HG03095 (cell line): Measurements from ENCODE around the gene HID1.
"Not testable (repeated sequence)": the region's sequence is repeated elsewhere in the genome, so short reads cannot be mapped to it uniquely, and the experiment has no call there.

ENCODE experiments used
- ATAC-seq: cut with Tn5 transposase; IDR thresholded peaks from one replicate; pipeline ENCODE4 v1.9.1; 2021; ENCODE audit warnings: moderate library complexity; ENCODE audit not compliant: unreplicated experiment

Gene HID1, protein sequence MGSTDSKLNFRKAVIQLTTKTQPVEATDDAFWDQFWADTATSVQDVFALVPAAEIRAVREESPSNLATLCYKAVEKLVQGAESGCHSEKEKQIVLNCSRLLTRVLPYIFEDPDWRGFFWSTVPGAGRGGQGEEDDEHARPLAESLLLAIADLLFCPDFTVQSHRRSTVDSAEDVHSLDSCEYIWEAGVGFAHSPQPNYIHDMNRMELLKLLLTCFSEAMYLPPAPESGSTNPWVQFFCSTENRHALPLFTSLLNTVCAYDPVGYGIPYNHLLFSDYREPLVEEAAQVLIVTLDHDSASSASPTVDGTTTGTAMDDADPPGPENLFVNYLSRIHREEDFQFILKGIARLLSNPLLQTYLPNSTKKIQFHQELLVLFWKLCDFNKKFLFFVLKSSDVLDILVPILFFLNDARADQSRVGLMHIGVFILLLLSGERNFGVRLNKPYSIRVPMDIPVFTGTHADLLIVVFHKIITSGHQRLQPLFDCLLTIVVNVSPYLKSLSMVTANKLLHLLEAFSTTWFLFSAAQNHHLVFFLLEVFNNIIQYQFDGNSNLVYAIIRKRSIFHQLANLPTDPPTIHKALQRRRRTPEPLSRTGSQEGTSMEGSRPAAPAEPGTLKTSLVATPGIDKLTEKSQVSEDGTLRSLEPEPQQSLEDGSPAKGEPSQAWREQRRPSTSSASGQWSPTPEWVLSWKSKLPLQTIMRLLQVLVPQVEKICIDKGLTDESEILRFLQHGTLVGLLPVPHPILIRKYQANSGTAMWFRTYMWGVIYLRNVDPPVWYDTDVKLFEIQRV

DNA sequence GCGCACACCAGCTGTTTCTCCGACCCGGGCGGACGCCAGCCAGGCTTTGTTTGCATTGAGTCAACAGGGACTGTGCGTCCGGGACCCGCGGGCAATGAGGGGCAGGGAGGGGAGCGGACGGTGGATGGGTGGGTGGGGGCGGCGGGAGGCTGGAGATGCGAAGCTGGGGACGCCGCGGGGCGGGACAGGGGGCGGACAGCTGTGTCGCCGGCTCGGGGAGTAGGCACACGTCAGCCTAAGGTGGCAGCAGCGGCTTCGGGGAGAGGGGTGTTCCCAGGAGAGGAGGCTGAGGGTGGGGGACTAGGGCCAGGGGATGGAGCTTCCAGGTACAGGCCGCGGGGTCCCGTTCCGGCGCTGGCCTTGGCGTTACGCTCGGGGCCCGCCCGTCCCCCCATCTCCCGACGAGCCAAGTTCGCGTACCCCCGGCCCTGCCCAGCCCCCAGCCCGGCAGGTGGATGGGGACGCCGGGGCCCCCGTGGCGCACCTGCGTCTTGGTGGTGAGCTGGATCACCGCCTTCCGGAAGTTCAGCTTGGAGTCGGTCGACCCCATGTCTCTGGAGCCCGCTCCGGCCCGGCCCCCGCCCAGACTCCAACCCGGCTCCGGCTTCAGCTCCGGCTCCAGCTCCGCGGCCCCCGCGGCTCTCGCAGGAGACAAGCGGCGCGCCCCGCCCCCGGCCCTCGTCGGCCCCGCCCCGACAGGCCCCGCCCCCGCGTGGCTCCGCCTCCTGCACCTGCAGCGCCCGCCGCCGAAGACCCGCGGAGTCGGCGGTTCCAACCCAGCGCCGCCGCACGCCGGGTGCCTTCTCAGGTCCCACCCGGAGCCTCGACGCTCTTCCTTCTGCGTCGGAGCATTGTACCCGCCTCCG is at the start of gene HID1:
TSS of gene HID1 (minus strand) at position 653 of the 866 bp plus-strand sequence. CDS start at position 550, 103 bp downstream.
- no peak for ATAC-seq

DNA sequence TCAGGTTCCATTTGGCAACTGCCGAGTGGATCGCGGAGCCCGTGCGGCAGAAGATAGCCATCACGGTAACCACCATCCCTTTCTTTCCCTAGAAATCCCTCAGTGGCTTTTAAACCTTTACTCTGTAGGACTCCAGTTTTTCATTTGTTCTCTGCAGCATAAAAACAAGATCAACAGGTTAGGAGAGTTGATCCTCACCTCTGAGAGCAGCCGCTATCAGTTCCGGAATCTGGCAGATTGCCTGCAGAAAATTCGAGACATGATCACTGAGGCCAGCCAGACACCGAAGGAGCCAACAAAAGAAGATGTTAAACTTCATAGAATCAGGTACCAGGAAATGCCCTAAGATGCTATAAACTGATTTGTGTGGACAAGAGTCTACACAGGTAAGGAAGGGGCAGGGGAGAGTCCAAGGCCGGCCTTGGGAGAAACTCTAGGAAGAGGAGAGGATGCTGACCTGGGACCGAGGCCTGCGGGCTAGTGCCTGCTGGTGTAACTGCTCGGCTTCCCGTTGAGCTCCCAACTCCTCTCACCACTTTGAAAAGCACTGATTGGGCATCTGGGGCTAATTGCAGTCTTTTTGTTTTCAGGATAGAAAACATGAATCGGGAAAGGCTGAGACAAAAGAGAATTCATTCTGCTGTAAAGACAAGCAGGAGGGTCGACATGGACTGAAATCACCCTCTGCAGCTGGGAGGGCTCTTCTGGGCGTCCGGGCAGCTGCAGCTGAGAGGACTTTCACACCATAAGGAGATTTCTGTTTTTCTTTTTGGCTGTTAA is 48.0 kb upstream of the HID1 start:
- no peak for ATAC-seq

DNA sequence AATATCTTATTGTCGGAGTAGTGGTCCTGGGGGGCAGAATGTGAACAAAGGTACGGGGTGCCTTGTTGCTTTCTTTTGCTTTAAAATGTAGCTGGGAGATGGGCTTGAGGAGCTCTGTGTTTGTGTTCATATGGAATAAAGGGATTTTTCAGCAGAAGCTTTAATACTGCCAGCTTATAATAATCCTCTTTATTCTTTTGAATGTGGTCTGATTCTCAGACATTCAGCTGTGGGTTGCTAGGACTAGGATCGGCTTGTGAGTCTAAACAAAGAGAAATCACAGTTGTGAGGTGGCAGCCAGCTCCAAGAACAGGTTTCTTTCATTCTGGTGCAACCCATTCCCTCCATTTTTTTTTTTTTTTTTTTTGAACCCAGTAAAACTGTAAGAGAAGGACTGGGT is 47.2 kb upstream of the HID1 start:
- no peak for ATAC-seq

DNA sequence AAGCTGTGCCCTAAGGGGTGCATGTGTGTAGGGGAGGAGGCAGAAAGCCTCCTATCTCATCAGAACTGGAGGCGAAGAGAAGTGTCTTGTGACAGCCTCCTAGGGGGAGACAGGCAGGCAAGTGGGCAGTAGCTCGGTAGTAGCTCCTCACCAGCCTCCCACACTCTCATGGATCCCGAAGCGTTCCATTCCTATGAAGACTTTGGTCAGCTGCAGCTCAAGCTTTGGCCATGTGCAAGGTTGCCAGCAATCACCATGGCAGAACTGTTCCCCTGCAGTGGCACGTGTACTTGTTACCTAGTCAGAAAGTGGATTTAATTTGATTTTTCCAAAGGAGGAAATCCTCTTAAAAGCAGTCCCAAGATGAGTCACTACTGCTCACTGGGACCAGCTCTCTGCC is 46.6 kb upstream of the HID1 start:
- ATAC-seq = no peak

DNA sequence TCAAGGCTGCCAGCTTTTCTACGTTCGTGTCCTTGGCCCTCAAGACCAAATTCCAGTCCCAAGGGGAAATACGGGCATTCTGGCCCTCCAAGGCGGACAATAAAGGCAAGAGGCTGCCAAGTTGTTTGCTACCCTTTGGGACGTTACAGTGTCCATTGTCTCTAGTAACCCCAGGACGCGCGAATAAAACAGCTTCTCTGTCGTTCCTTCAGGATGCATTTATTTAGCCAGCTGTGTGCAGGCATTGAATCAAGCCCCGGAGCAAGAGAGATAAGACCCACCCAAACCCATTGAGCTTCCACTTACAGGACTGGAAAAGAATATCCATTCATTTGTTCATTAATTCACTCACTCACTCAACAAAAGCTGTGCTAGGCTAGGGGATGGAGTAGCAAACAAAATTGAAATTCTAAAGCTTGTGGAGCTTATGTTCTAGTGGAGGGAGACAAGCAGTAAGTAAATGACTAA is 40.6 kb upstream of the HID1 start:
- ATAC-seq = no peak

- peak; percentile 80 for ATAC-seq
These were observed 40.0 kb upstream of the HID1 start, which contains the start of gene MRPL58 for GRCh38 chr17:75012346-75013091. MRPL58 (plus strand) TSS chr17:75012670; CDS start chr17:75012687, 17 bp downstream.

GRCh38 chr17:75012096-75012345 is 39.5 kb upstream of the HID1 start:
- no peak for ATAC-seq

- no peak for ATAC-seq
These were observed 39.0 kb upstream of the HID1 start for GRCh38 chr17:75011401-75012095.

DNA sequence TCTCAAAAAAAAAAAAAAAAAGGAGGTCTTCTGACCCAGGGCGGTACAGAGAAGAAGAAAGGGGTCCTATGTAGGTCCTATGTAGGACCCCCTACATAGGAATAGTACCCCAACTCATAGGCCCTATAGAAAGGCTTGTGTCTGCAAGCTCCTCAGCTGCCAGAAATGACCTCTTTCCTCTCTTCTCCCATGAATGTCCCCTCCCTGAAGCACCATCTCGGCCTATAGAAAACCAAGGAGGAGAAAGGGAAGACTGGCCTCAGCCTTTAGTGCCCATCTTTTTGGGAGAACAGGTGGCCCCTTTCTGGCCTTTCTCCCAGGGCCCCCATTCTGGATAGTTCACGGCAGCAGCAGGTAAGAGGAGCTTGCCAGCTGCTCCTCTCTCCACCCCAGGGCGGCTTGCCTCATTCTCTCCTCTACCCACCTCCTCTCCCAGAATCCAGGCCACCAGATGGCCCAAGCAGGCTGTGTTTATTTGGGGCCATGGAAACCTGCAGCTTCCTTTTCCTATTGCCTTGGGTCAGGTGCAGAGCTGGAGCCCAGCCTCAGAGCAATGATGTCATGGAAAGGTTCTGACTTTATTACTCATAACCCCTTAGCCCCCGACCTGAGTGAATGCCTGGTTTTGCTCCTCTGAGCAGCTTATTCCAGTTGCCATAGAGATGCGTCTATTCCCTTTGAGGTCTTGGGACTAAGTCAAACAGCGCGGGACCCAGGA is 38.3 kb upstream of the HID1 start:
- no peak for ATAC-seq

DNA sequence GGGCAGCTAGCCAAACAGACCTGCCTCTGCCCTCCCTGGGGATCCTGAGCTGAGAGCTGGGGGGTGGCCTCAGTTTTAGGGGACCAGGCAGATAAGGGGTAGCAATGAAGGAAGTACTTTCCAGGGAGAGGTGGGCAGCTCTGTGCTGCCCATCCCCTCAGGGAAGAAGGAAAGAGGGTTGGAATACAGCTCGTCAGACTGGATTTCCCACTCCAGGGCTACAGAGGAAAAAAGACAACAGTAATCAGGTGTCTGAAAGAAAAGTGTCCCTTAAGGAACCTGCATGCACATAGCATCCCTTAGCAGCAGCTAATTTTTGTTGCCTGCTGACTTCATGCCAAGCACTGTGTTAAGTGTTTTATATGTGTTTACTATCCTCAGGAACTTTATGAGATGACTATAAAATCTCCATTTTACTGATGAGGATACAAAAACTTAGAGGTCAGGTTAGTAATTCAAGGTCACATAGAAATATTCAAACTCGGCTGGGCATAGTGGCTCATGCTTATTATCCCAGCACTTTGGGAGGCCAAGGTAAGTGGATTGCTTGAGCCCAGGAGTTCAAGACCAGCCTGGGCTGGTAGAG is 36.7 kb upstream of the HID1 start:
- ATAC-seq = no peak

GRCh38 chr17:75008373-75008772 is 35.8 kb upstream of the HID1 start:
- no peak for ATAC-seq

- ATAC-seq = no peak
These were observed 34.1 kb upstream of the HID1 start for GRCh38 chr17:75006653-75007052.

GRCh38 chr17:75006084-75006483 is 33.5 kb upstream of the HID1 start:
- not testable (repeated sequence) for ATAC-seq

DNA sequence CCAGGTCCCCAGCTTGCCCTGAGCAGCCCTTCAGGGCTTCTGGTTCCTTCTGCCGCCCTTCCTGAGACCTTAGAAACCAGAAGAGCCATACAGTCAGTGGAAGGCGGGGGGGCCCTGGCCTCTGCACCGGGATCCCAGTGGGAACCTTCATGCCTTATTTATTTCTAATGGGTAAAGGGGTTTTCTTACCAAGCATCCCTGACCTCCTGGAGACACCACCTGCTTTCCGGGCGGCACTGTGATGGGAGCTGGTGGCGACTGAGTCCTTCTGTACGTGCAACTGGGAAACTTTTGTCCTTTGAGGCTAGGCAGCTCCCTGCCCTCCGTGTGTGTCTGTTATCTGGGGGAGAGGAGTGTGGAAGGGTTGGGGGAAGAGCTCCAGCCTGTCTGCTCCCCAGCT is 32.7 kb upstream of the HID1 start:
- ATAC-seq = no peak

- ATAC-seq = no peak
These were observed 31.8 kb upstream of the HID1 start for GRCh38 chr17:75004371-75004770.

GRCh38 chr17:75003957-75004355 is 31.4 kb upstream of the HID1 start:
- ATAC-seq = no peak

DNA sequence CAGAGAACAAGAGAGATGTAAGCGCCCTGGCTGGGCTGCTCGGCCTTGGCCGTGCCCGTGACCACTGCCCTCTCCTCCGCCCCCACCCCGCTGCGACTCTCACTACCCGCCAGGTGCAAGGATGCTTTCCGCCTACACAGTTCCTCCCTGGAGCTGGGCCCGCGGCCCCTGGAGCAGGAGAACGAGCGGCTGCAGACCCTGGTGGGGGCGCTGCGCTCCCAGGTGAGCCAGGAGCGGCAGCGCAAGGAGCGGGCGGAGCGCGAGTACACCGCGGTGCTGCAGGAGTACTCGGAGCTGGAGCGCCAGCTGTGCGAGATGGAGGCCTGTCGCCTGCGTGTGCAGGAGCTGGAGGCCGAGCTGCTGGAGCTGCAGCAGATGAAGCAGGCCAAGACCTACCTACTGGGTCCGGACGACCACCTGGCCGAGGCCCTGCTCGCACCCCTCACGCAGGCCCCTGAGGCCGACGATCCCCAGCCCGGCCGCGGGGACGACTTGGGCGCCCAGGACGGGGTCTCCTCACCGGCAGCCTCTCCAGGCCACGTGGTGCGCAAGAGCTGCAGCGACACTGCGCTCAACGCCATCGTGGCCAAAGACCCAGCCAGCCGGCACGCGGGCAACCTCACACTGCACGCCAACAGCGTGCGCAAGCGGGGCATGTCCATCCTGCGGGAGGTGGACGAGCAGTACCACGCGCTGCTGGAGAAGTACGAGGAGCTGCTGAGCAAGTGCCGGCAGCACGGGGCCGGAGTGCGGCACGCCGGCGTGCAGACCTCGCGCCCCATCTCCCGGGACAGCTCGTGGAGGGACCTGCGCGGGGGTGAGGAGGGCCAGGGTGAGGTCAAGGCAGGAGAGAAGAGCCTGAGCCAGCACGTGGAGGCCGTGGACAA is 30.8 kb upstream of the HID1 start:
- ATAC-seq = no peak
